H9 (cell line): ENCODE results near the gene CASTOR1. TPM values are rescaled to one million over a fixed set of nuclear protein-coding genes. Genes with fewer than 3 reads are reported as not detected.

Source experiments
- DNase-seq: peaks from one replicate; pipeline ENCODE4 v3.0.0-alpha.2; 2017
- H2AFZ ChIP-seq: one replicate; pipeline ENCODE4 v1.6.1; 2013; ENCODE audit warnings: mild to moderate bottlenecking, low read length, control low read depth, moderate library complexity
- H2AK5ac ChIP-seq: 2 replicates; pipeline ENCODE4 v1.6.1; 2013; ENCODE audit warnings: low read length, control low read depth, mixed read lengths; ENCODE audit not compliant: insufficient read length
- H2BK120ac ChIP-seq: one replicate; pipeline ENCODE4 v1.6.1; 2013; ENCODE audit warnings: low read depth, mild to moderate bottlenecking, low read length, control low read depth, inconsistent platforms; ENCODE audit not compliant: poor library complexity, severe bottlenecking
- H2BK12ac ChIP-seq: 2 replicates; pipeline ENCODE4 v1.6.1; 2013; ENCODE audit warnings: low read length, control low read depth, mixed read lengths, low read depth; ENCODE audit not compliant: insufficient read length
- H2BK15ac ChIP-seq: 2 replicates; pipeline ENCODE4 v1.6.1; 2013; ENCODE audit warnings: low read depth, low read length, control low read depth
- H2BK20ac ChIP-seq: one replicate; pipeline ENCODE4 v1.6.1; 2013; ENCODE audit warnings: low read depth, mild to moderate bottlenecking, low read length, control low read depth, inconsistent platforms; ENCODE audit not compliant: poor library complexity, severe bottlenecking
- H2BK5ac ChIP-seq: 2 replicates; pipeline ENCODE4 v1.6.1; 2013; ENCODE audit warnings: low read length, control low read depth, mixed read lengths; ENCODE audit not compliant: insufficient read length
- H3K14ac ChIP-seq: 2 replicates; pipeline ENCODE4 v1.6.1; 2013; ENCODE audit warnings: low read length, control low read depth; ENCODE audit not compliant: insufficient read depth
- H3K18ac ChIP-seq: 2 replicates; pipeline ENCODE4 v1.6.1; 2013; ENCODE audit warnings: low read depth, mild to moderate bottlenecking, mixed read lengths, low read length, control low read depth; ENCODE audit not compliant: insufficient read length
- H3K23ac ChIP-seq: 2 replicates; pipeline ENCODE4 v1.6.1; 2013; ENCODE audit warnings: low read length, control low read depth, mixed read lengths, low read depth; ENCODE audit not compliant: insufficient read length
- H3K23me2 ChIP-seq: 2 replicates; pipeline ENCODE4 v1.6.1; 2013; ENCODE audit warnings: low read depth, mild to moderate bottlenecking, mixed read lengths, low read length, control low read depth; ENCODE audit not compliant: insufficient read length, poor library complexity, severe bottlenecking
- H3K27ac ChIP-seq: 2 replicates; pipeline ENCODE4 v1.5.1; 2013; ENCODE audit warnings: low read length, control low read depth, mixed read lengths, low read depth; ENCODE audit not compliant: insufficient read length
- H3K27me3 ChIP-seq: 2 replicates; pipeline ENCODE4 v1.6.1; 2013; ENCODE audit warnings: low read length, control low read depth, inconsistent platforms; ENCODE audit not compliant: insufficient read depth
- H3K4ac ChIP-seq: 2 replicates; pipeline ENCODE4 v1.6.1; 2013; ENCODE audit warnings: low read depth, mild to moderate bottlenecking, control low read depth, inconsistent platforms, low read length, moderate library complexity
- H3K4me1 ChIP-seq: 2 replicates; pipeline ENCODE4 v1.6.1; 2013; ENCODE audit warnings: low read length, control low read depth, inconsistent platforms; ENCODE audit not compliant: insufficient read depth
- H3K4me2 ChIP-seq: 2 replicates; pipeline ENCODE4 v1.6.1; 2013; ENCODE audit warnings: low read length, control low read depth, mixed read lengths; ENCODE audit not compliant: insufficient read length, insufficient read depth
- H3K56ac ChIP-seq: 2 replicates; pipeline ENCODE4 v1.6.1; 2013; ENCODE audit warnings: low read depth, mild to moderate bottlenecking, mixed read lengths, low read length, control low read depth; ENCODE audit not compliant: insufficient read length
- H3K79me1 ChIP-seq: 2 replicates; pipeline ENCODE4 v1.6.1; 2013; ENCODE audit warnings: low read depth, mild to moderate bottlenecking, moderate library complexity, low read length, control low read depth, inconsistent platforms; ENCODE audit not compliant: insufficient read depth, poor library complexity, severe bottlenecking
- H3K79me2 ChIP-seq: 2 replicates; pipeline ENCODE4 v1.6.1; 2013; ENCODE audit warnings: low read length, control low read depth, inconsistent platforms; ENCODE audit not compliant: insufficient read depth
- H3K9ac ChIP-seq: 2 replicates; pipeline ENCODE4 v1.6.1; 2013; ENCODE audit warnings: low read length, control low read depth, mixed read lengths; ENCODE audit not compliant: insufficient read length; ENCODE audit errors: extremely low read depth
- H3K9me3 ChIP-seq: one replicate; pipeline ENCODE4 v1.6.1; 2013; ENCODE audit warnings: low read depth, low read length, inconsistent platforms; ENCODE audit not compliant: control insufficient read depth
- H3T11ph ChIP-seq: one replicate; pipeline ENCODE4 v1.6.1; 2013; ENCODE audit warnings: mild to moderate bottlenecking, low read length, control low read depth, inconsistent platforms
- H4K20me1 ChIP-seq: one replicate; pipeline ENCODE4 v1.6.1; 2013; ENCODE audit not compliant: control insufficient read depth, insufficient read length, insufficient read depth
- H4K5ac ChIP-seq: 2 replicates; pipeline ENCODE4 v1.6.1; 2013; ENCODE audit warnings: low read depth, mild to moderate bottlenecking, mixed read lengths, low read length, control low read depth; ENCODE audit not compliant: insufficient read length
- H4K8ac ChIP-seq: replicated peaks from 2 replicates; pipeline ENCODE4 v1.6.1; 2013; ENCODE audit warnings: low read length, control low read depth, mixed read lengths, low read depth; ENCODE audit not compliant: insufficient read length
- H4K91ac ChIP-seq: 2 replicates; pipeline ENCODE4 v1.6.1; 2013; ENCODE audit warnings: low read depth, mild to moderate bottlenecking, moderate library complexity, mixed read lengths, low read length, control low read depth; ENCODE audit not compliant: insufficient read length
- H3K27ac Mint-ChIP-seq, 3 experiments: 2 replicates in 2 of 3; 3 replicates in 1 of 3; pipeline ENCODE4 v1.8.0; 2020 to 2021; ENCODE audit warnings: mixed read lengths in 3 of 3, mild to moderate bottlenecking in 1 of 3, moderate library complexity in 1 of 3
- H3K27me3 Mint-ChIP-seq: 2 replicates; pipeline ENCODE4 v1.8.0; 2021; ENCODE audit warnings: low read depth, mild to moderate bottlenecking, moderate library complexity, mixed read lengths
- H3K36me3 Mint-ChIP-seq, 3 experiments: 2 replicates in 2 of 3; 3 replicates in 1 of 3; pipeline ENCODE4 v1.8.0; 2020 to 2021; ENCODE audit warnings: low read depth in 3 of 3, mixed read lengths in 3 of 3; ENCODE audit not compliant: insufficient read depth in 1 of 3
- H3K4me1 Mint-ChIP-seq, 2 experiments: 2 replicates each; pipeline ENCODE4 v1.8.0; 2020; ENCODE audit warnings: mixed read lengths in 2 of 2
- H3K4me3 Mint-ChIP-seq, 2 experiments: 2 replicates in 1 of 2; 3 replicates in 1 of 2; pipeline ENCODE4 v1.8.0; 2020 to 2021; ENCODE audit warnings: mild to moderate bottlenecking in 2 of 2, mixed read lengths in 2 of 2, moderate library complexity in 1 of 2
- H3K9me3 Mint-ChIP-seq, 2 experiments: 2 replicates in 1 of 2; 3 replicates in 1 of 2; pipeline ENCODE4 v1.8.0; 2020; ENCODE audit warnings: mild to moderate bottlenecking in 2 of 2, mixed read lengths in 2 of 2, moderate library complexity in 1 of 2
- CTCF ChIP-seq: fragments of 200-600 bp; sonication (generic); conservative IDR thresholded peaks from 3 replicates; pipeline ENCODE4 v1.8.0; 2021; ENCODE audit warnings: antibody characterized with exemption, mild to moderate bottlenecking
- WGBS: extraction: QIAGEN DNeasy Blood & Tissue Kit; methylation state at CpG from one replicate; pipeline ENCODE4 v1.1.7; 2013; ENCODE audit warnings: missing lambda C conversion rate, low lambda C conversion rate, mixed read lengths; ENCODE audit not compliant: insufficient read length; ENCODE audit errors: extremely low coverage; 5-methylcytosine and 5-hydroxymethylcytosine counted together
- total RNA-seq: library from RNA; stranded (reverse); gene quantifications from 2 replicates; pipeline ENCODE4 v1.2.1, GENCODE V29; 2021

The CASTOR1 gene
- total RNA-seq, 1 experiment from 2014 or later: 8.8 TPM

- TF ChIP-seq CTCF: no peak
- Mint-ChIP-seq H3K9me3 (no peaks in the 10 kb centered on the region; a peak in 1 of 5 replicates), H3K4me1 (peaks cover 13 to 30% of the 10 kb centered on the region in 2 experiments), H3K27me3 (peaks cover 19% of the 10 kb centered on the region), H3K36me3 (no peaks in the 10 kb centered on the region), H3K4me3 (no peak overlapping the region), H3K27ac (no peak overlapping the region)
- WGBS: no CpG with 5 or more reads among the region's 8 CpGs
- DNase-seq: no peak
- no peak overlapping the region for H2BK20ac ChIP-seq
- no peaks in the 10 kb centered on the region for H3K9me3 ChIP-seq
- H3K18ac ChIP-seq: no peak overlapping the region
- H3K23ac ChIP-seq: no peak overlapping the region
- H3K23me2 ChIP-seq: no peaks in the 10 kb centered on the region
- H3K14ac ChIP-seq: no peak overlapping the region; the same call in 1 of the 2 replicates
- no peaks in the 10 kb centered on the region for H3K79me2 ChIP-seq
- no peak overlapping the region for H4K91ac ChIP-seq
- no peak overlapping the region for H3K4ac ChIP-seq
- no peak overlapping the region for H2AK5ac ChIP-seq
- no peaks in the 10 kb centered on the region for H4K20me1 ChIP-seq
- no peak overlapping the region for H4K5ac ChIP-seq
- H3K79me1 ChIP-seq: no peaks in the 10 kb centered on the region
- H3K9ac ChIP-seq: no peak overlapping the region
- no peak overlapping the region for H4K8ac ChIP-seq
- no peak overlapping the region for H2AFZ ChIP-seq
- no peak overlapping the region for H2BK120ac ChIP-seq
- H2BK12ac ChIP-seq: no peak overlapping the region
- no peak overlapping the region for H2BK15ac ChIP-seq
- H2BK5ac ChIP-seq: no peak overlapping the region
- H3K27ac ChIP-seq: no peak overlapping the region
- no peaks in the 10 kb centered on the region for H3K4me1 ChIP-seq
- no peak overlapping the region for H3K56ac ChIP-seq
- H3T11ph ChIP-seq: no peak overlapping the region
- H3K27me3 ChIP-seq: no peaks in the 10 kb centered on the region; the same call in 1 of the 2 replicates
- no peak overlapping the region for H3K4me2 ChIP-seq
Observed at GRCh38 chr22:30261134-30261533, 28.2 kb downstream of the CASTOR1 start.
